OCI-LY7 (cell line): ENCODE measurements around the gene NKAIN2.

Experiments used
- CTCF ChIP-seq: fragments of 200-600 bp; sonication (generic); conservative IDR thresholded peaks from 2 replicates; pipeline ENCODE4 v1.5.1; 2014; ENCODE audit warnings: mild to moderate bottlenecking, antibody characterized with exemption, low read length, moderate library complexity, mixed read lengths
- EZH2phosphoT487 ChIP-seq: fragments of 200-600 bp; sonication (generic); IDR thresholded peaks from 2 replicates; pipeline ENCODE4 v1.6.1; 2018; ENCODE audit warnings: low read depth, borderline replicate concordance, mild to moderate bottlenecking, mixed run types, antibody characterized with exemption, low read length, moderate library complexity, mixed read lengths

- no peak for TF ChIP-seq CTCF
- no peak for TF ChIP-seq EZH2phosphoT487
Measured at GRCh38 chr6:124688369-124688768, 884.7 kb downstream of the NKAIN2 start.
